B cell (primary cell): ENCODE measurements around the gene APP.
"Not testable (repeated sequence)": the region's sequence is repeated elsewhere in the genome, so short reads cannot be mapped to it uniquely, and the experiment has no call there.

Experiments
- CTCF ChIP-seq: fragments of 200-600 bp; IDR thresholded peaks from one replicate; pipeline ENCODE4 v1.8.0; 2022; ENCODE audit warnings: antibody characterized with exemption, mild to moderate bottlenecking
- EZH2 ChIP-seq: IDR thresholded peaks from 2 replicates; pipeline ENCODE4 v1.6.1; 2012; ENCODE audit warnings: borderline replicate concordance, low read depth, mild to moderate bottlenecking, moderate library complexity, low read length; ENCODE audit not compliant: insufficient read depth, poor library complexity, severe bottlenecking

- TF ChIP-seq CTCF, EZH2: not testable (repeated sequence)
Measured at GRCh38 chr21:25918152-25918551, 252.4 kb downstream of the APP start.
